ENCODE results near the gene RABGAP1L. TPM values are rescaled to one million over a fixed set of nuclear protein-coding genes. Genes with fewer than 3 reads are reported as not detected.
"Not testable (repeated sequence)": the region's sequence is repeated elsewhere in the genome, so short reads cannot be mapped to it uniquely, and the experiment has no call there.

RABGAP1L gene
- total RNA-seq, 1 donor from 2014 or later = 116 TPM

DNA sequence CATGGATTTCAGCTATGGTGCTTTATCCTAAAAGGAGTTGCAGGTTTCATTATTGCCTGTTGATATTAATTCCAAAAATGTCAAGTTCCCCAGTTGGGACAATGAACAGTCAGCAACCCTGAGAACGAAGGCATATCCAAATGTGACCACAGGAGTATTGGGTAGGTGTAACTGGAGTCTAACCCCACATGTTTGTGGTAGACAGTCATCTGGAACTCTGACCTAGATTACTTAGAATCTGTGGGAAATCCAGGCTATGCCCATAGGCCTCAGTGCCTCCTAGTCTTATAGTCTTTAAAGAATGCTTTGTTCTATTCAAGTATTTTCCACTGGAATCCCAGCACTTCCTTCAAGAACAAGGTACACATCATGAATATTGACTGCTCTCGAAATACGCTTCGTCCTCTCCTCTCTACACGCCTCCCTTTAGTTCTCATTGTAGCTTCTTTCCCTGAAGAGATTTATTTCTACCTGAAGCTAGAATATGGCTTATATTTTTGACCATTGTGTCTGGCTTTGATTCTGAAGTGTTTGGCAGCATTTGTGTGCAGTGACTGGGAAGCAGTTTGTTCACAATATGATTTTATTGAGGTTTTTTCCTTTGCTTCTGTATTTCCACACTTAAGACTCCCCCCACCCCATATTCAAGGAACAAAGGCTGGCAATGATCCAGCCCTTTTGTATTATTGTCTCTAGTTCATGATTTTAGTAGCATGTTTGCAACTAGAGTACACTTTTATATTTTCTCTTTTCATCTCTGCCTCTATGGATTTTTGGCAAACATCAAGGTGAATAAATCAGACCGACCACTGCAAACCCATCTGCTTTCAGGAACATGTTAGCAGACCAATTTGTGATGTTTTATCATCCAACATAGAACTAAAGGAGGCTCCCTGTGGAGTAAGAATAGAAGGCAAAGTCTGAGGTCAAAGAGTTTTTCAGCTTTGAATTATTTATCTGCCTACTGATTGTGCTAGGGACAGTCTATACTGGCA is 467.0 kb downstream of the RABGAP1L start:
- DNase-seq (ENCODE audit: low spot score in 2 of 2) (no peak), FAIRE-seq (no peak)

DNA sequence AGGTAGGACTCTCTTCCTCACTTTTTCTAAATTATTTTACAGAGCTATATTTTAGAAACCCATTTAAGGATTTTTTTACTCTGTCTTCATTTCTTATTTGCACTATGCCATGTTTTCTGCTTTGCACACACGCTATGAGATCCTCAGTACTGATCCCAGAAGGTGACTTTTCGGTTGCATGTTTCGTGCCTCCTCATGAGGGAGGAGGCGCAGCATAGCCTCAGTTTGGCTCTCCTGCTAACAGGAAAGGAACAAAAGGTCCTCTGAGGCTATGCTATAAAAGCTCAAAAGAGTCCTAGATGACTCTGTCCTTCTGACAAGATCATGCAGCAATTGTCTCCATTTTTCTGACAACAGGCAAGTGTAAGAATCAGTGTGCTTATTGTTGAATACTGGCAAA is 478.2 kb downstream of the RABGAP1L start:
- no peak for DNase-seq (ENCODE audit: low spot score in 2 of 2)

DNA sequence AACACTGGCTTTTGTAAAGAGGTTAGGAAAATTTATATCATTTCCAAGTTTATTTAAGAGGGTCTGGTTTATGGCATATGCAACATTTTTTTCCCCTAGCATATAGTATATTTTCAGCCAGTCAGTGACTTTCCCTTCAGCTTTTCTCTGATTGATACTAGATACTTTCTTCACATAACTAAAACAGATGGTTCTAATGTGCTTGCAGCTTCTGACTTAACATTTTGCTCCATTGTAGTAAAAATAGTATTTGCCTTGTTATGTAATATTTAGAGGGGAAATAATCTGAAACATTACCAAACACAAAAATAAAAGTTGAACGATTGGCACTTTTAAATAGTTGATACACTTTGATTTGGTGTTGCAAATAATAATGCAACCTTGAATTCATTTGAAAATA is 480.1 kb downstream of the RABGAP1L start:
- no peak for FAIRE-seq
- DNase-seq (ENCODE audit: low spot score in 2 of 2) = no peak

More for the DNA sequence above, 478.2 kb downstream of the RABGAP1L start:
- FAIRE-seq = no peak

DNA sequence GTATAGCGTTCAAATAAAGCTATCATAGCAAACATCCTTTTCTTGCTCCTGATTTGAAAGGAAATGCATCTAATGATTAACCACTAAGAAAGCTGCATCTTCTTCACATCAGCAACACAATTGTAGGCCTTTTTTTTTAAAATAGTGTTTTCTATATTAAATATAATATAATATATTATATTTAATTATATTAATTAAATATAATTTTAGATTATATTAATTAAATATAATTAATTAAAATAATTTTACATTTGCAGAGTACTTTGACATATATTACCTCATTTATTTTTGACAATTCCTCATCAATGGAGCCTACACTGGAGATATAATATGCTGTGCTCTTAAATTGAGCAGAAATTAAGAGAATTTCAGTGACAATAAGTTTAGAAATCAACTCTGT is 481.5 kb downstream of the RABGAP1L start:
- DNase-seq (ENCODE audit: low spot score in 2 of 2) (no peak), FAIRE-seq (no peak)

DNA sequence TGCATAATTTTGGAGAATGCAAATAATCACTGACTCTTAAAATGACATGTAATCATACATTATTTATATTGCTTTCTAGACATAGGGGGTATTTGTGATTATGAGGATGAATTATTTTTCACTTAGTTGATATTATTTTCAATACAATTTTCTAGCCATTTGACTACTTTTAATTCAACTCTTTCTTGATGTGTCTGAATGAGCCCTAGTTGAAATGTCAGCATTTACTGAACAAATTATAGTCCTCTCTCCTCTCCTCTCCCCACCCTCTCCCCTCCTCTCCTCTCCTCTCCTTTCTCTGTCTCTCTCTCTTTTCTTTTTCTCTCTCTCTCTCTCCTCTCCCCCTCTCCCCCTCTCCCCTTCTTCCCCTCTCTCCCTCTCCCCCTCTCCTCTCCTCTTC is 483.1 kb downstream of the RABGAP1L start:
- no peak for DNase-seq (ENCODE audit: low spot score in 2 of 2)
- no peak for FAIRE-seq

DNA sequence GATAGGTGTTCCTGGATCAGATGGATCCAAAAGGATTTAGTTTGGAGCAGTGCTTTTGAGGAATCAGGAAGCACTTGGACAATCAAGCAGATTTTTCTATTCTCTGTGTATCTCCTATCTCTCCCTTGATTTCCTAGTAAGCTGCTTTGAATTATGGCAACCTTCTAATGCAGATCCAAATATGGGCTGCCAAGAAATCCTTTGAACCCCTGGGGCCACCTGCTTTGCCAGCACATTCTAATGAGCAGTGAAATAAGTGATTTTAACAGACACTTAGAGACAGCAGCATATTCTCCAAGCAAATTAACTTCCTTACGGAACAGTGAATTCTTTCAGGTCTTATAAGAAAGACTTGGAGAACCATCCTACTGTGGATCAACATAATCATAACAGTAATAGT is 483.9 kb downstream of the RABGAP1L start:
- FAIRE-seq (no peak), DNase-seq (ENCODE audit: low spot score in 2 of 2) (no peak)

DNA sequence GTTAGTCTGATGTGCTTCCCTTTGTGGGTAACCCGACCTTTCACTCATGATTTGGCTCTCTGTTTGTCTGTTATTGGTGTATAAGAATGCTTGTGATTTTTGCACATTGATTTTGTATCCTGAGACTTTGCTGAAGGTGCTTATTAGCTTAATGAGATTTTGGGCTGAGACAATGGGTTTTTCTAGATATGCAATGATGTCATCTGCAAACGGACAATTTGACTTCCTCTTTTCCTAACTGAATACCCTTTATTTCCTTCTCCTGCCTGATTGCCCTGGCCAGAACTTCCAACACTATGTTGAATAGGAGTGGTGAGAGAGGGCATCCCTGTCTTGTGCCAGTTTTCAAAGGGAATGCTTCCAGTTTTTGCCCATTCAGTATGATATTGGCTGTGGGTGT is 490.3 kb downstream of the RABGAP1L start:
- not testable (repeated sequence) for DNase-seq (ENCODE audit: low spot score in 2 of 2); FAIRE-seq

DNA sequence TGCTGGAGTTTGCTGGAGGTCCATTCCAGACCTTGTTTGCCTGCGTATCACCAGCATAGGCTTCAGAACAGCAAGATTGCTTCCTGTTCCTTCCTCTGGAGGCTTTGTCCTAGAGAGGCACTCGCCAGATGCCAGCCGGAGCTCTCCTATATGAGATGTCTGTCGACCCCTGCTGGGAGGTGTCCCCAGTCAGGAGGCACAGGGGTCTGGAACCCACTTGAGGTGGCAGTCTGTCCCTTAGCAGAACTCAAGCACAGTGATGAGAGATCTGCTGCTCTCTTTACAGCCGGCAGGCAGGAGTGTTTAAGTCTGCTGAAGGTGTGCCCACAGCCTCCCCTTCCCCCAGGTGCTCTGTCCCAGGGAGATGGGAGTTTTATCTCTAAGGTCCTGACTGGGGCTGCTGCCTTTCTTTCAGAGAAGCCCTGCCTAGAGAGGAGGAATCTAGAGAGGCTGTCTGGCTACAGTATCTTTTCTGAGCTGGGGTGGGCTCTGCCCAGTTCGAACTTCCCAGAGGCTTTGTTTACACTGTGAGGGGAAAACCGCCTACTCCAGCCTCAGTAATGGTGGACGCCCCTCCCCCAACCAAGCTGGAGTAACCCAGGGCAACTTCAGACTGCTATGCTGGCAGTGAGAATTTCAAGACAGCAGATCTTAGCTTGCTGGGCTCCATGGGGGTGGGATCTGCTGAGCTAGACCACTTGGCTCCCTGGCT is 493.4 kb downstream of the RABGAP1L start:
- DNase-seq (ENCODE audit: low spot score in 2 of 2) (no peak), FAIRE-seq (no peak)

DNA sequence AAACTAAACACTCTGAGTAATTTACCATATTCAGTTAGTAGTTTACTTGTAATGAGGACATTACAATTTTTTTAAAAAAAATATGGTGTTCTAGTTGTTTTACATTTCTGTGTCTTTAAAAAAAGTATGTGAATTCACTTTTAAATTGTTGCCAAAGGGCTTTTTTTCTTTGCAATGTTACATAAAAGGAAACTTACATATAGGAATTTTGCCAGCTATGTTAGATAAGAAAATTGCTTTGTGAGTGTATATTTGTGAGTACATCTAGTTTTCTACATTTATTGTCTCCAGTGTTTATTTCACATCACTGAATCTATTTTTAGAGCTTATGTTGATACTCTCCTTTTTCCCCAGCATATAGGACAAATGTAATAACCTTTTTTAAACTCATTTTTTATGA is 495.2 kb downstream of the RABGAP1L start:
- no peak for FAIRE-seq
- DNase-seq (ENCODE audit: low spot score in 2 of 2) = no peak

DNA sequence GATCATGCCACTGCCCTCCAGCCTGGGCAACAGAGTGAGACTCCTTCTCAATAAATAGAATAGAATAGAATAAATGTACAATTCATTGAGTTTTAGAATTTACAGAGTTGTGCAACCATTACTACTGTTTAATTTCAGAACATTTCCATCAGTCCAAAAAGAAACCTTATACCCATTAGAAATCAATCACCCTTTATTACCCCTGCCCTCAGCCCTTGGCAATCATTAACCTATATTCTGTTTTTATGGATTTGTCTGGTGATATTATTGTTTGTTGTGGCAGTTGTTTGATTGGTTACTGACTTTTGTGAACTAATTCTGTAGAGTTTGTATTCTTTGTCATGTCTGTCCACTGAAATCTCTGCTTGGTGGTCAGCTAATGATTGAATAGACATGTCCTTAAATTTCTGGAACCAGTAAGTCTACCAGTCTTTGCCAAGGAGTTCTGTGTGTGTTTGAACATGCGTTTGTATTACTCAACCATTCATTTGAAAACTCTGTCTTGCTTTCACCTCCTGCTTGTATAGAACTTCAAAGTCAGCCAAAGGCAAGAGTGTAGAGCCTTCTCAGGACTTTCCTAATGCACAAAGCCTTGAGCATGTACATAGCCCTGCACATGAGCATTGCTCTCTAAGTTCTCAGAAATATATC is 497.2 kb downstream of the RABGAP1L start:
- FAIRE-seq = no peak
- DNase-seq (ENCODE audit: low spot score in 2 of 2) = no peak

DNA sequence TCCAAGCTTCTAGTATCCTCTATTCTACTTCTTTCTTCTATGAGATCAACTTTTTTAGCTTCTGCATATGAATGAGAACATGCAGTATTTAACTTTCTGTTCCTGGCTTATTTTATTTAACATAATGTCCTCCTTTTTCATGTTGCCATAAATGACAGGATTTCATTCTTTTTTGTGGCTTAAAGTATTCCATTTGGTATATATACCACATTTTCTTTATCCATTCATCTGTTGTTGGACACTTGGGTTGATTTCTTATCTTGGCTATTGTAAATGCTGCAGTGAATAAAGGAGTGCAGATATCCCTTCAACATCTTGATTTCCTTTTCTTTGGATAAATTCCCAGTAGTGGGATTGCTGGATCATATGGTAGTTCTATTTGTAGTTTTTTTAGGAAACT is 498.1 kb downstream of the RABGAP1L start:
- FAIRE-seq (no peak), DNase-seq (ENCODE audit: low spot score in 2 of 2) (no peak)

DNA sequence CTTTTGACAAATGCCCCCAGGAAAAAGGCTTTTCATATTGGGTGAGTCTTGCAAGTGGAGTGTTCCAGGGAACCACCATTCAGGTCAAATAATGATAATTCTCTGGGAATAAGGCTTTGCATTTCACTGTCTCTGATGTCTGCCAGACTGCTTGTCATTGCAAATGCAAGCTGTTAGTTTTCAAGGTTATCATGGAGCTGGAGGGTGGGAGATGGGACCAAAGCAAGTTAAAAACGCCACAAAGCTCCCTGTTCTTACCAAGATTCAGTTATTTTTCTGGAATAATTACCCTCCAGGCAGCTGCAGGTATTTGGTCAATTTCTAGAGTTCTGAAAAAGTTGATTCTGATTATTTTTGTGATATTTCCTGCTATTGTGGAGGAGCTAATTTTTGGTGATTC is 498.6 kb downstream of the RABGAP1L start:
- no peak for FAIRE-seq
- DNase-seq (ENCODE audit: low spot score in 2 of 2) = no peak

DNA sequence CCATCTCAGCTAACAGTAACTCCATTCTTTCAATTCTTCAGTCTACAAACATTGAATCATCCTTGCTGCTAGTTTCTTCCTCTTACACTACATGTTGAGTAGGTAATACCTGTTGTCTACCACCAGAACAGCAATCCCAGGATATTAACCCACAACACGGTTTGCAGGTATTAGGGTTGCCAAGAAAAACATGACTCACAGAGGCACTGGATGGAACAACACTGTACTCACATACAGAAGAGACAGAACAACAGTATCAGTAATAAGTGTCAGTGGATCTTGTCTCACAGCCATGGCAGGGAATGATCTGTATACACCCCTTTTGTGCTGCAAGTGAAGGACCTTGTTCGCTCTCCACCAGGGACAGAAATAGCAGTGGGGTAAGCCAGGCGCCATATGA is 500.5 kb downstream of the RABGAP1L start:
- FAIRE-seq = no peak
- no peak for DNase-seq (ENCODE audit: low spot score in 2 of 2)

DNA sequence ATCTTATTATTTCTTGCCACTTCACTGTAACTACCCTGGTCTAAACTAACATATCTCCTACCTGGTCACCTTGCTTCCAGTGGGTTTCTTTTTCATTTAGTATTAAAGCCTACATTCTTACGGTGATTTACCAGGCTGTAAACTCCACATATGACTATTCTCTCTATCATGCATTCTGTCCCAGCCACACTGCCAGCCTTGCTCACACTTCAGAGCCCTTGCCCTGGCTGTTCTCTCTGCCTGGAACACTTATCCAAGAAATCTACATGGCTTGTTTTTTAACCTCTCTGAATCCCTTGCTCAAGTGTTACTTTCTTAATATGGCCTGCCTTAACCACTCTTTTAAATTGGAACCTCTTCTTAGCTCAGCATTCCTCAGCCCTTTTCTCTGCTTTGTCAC is 501.2 kb downstream of the RABGAP1L start:
- no peak for DNase-seq (ENCODE audit: low spot score in 2 of 2)
- FAIRE-seq = no peak

DNA sequence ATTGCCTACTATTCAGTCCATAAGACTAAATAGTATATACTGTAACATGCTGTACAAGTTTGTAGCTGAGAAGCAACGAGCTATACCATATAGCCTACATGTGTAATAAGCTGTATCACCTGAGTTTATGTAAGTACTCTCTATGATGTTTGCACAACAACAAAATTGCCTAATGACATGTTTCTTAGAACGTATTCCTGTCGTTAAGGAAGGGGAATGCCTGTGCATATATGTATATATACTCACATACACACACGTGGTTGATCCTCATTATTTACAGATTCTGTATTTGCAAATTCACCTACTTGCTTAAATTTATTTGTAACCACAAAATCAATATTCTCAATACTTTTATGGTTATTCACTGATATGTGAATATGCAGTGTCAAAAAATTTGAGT is 504.0 kb downstream of the RABGAP1L start:
- DNase-seq (ENCODE audit: low spot score in 2 of 2) (no peak), FAIRE-seq (no peak)

DNA sequence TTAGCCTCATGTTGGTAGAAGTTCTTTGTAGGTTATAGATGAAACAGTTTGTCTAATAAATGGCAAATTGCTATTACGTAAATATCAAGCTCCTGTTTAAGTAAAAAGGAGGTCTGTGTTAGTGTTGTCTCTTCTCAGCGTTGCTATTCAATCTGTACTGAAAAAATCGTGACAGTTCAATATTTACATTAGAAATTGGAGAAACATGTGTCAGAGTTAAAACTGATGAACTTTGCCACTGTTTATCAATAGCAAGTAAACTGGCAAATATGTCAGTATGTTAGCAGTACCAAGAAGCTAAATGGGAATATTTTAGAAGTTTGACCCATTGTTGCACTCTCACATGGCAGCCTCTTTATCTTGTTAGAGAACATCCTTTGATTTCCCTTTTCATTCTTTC is 506.9 kb downstream of the RABGAP1L start:
- FAIRE-seq (no peak), DNase-seq (ENCODE audit: low spot score in 2 of 2) (no peak)

DNA sequence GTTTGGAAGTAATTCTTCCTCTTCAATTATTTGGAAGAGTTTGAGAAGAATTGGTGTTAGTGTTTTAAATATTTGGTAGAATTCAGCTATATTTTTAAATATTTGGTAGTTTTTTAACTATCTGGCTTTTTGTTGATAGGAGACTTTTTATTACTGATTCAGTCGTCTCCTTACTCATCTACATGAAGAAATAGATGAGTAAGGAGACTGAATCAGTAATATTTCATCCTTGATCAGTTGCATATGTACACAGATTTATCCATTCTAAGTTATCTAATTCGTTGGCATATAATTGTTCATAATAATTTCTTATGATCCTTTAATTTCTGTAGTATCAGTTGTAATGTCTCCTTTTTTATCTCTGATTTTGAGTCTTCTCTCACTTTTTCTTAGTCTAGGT is 512.5 kb downstream of the RABGAP1L start:
- no peak for FAIRE-seq
- no peak for DNase-seq (ENCODE audit: low spot score in 2 of 2)

DNA sequence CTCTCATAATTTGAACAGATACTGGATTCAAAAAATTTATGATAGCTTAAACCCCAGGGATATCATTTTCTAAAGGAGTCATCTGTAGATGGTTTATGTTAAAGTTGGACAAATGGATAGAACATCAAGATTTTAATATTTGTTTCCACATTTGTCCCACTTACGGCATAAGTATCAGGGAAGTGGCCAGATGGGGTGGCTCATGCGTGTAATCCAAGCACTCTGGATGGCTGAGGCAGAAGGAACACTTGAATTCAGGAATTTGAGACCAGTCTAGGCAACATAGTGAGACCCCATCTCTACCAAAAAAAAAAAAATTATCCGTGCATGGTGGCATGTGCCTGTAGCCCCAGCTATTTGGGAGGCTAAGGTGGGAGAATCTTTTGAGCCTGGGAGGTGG is 517.5 kb downstream of the RABGAP1L start:
- no peak for FAIRE-seq
- DNase-seq (ENCODE audit: low spot score in 2 of 2) = no peak

DNA sequence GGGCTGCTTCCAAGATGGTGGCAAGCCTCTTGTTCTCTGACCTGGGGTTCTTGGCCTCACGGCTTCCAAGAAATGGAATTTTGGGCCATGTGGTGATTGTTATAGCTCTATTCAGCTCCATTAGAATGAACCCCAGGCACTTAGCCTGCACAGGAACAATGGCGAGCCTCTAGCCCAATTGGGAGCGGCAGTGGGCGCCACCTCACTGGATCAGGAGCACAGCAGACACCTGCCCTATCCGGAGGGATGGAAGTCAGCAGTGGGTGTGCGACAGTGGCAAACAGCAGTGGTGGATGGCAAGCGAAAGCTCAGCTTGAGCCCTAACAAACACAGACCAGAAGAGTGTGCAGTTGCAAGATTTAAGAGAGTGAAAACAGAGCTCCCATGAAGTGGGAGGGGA is 519.3 kb downstream of the RABGAP1L start:
- FAIRE-seq = no peak
- DNase-seq (ENCODE audit: low spot score in 2 of 2) = no peak

DNA sequence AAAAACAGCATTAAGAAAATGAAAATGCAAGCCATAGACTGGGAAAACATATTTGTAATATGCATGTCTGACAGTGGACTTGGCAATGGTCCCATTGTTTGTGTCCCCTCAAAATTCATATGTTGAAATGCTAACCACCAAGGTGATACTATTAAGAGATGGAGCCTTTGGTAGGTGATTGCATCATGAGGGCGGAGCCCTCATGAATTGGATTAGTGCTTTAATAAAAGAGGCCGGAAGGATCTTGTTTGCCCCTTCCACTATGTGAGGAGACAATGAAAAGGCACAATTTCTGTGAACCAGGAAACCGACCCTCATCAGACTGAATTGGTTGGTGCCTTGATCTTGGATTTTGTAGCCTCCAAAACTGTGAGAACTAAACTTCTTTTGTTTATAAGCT is 520.8 kb downstream of the RABGAP1L start:
- FAIRE-seq = no peak
- no peak for DNase-seq (ENCODE audit: low spot score in 2 of 2)

DNA sequence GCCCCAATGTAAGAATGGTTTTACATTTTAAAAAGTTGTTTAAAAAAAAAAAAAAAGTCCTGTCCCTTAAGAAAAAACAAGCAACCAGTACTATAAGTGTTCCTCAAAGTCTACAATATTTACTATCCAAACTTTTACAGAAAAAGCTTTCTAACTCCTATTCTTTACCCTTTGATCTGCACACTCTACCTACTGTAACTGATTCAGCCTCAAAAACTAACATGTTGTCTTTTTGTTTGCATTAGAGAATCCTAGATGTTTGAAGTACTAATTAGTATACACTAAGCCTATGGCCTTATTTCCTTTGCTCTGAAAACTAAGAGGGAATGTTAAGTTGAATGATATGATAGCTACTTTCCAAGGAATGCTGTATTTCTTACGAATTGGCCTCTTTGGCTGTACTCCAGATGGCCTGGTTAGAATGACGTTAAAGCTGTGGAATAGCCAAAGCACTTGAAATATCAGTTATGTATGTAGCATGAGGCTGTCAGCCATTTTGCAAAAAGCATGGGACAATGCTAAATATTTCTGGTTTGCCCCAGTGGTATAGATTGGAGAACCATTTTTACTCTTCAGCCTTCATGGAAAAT is 523.2 kb downstream of the RABGAP1L start:
- FAIRE-seq (no peak), DNase-seq (ENCODE audit: low spot score in 2 of 2) (no peak)
